AG10803 (cell line): ENCODE data around the gene CCDC91.

Experiments
- DNase-seq: peaks from one replicate; pipeline ENCODE4 v3.0.0; 2010; ENCODE audit warnings: low read depth
- H3K4me3 ChIP-seq: 2 replicates; pipeline ENCODE4 v1.5.1; 2011; ENCODE audit warnings: mild to moderate bottlenecking, low read length, control low read depth
- CTCF ChIP-seq: conservative IDR thresholded peaks from 2 replicates; pipeline ENCODE4 v1.5.1; 2011; ENCODE audit warnings: mild to moderate bottlenecking, low read length, control low read depth, inconsistent platforms

Gene CCDC91

GRCh38 chr12:28539691-28540323, 349.6 kb downstream of the CCDC91 start:
- H3K4me3 ChIP-seq: no peak overlapping the region
- TF ChIP-seq CTCF: no peak
- DNase-seq: no peak

DNA sequence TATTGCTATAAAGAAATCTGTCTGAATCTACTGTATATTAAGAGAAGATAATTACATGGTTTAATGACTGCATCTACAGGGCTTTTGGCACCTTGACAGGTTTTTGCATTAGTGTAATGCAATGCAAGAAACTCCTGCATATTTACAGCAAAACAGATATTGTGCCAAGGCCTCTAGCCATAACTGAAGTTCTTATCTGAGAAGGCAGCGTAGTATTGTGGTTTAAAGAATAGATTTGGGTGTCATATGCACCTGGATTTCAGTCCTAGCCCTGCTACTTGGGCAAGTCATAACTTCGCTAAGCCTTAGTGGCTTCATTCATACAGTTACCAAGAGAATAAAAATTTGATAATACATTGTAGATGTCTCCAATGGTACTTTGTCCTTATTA, 350.1 kb downstream of the CCDC91 start:
- no peak for TF ChIP-seq CTCF
- H3K4me3 ChIP-seq: no peak overlapping the region
- DNase-seq: no peak

DNA sequence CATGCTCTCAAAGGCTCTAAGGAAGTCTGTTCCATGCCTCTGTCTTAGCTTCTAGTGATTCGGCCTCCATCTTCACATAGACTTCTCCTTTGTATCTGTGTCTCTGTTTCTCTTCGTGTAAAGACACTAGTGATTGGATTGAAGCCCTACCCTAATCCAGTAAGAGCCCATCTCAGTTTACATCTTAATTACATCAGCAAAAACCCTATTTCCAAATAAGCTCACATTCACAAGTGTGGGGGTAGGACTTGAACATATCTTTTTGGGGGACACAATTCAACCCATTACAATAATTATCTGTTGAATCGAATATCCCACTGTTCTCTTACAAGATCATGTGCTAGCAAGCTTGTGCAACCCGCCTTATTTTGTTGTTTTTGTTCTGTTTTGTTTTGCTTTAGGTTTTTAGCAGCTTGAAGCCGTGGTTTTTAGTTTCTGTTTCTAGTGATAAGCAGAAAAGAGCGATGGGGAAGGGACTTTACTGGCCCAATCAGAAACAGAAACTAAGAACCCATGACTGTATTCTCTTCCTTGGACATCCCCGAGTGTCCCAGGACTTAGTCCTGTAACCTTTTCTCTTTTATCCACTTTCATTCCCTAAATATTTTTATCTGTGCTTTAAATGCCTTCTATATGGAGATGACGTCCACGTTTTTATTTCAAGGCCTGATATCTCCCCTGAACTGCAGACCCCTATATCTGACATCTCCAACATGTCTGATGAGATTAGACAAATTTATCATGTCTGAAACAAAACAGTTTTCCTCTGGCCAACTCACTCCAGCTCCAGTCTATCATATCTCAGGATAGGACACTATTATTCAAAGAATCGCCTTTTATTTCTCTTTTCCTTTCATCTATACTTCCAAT, 353.0 kb downstream of the CCDC91 start:
- no peak for TF ChIP-seq CTCF
- DNase-seq: no peak
- H3K4me3 ChIP-seq: no peak overlapping the region

DNA sequence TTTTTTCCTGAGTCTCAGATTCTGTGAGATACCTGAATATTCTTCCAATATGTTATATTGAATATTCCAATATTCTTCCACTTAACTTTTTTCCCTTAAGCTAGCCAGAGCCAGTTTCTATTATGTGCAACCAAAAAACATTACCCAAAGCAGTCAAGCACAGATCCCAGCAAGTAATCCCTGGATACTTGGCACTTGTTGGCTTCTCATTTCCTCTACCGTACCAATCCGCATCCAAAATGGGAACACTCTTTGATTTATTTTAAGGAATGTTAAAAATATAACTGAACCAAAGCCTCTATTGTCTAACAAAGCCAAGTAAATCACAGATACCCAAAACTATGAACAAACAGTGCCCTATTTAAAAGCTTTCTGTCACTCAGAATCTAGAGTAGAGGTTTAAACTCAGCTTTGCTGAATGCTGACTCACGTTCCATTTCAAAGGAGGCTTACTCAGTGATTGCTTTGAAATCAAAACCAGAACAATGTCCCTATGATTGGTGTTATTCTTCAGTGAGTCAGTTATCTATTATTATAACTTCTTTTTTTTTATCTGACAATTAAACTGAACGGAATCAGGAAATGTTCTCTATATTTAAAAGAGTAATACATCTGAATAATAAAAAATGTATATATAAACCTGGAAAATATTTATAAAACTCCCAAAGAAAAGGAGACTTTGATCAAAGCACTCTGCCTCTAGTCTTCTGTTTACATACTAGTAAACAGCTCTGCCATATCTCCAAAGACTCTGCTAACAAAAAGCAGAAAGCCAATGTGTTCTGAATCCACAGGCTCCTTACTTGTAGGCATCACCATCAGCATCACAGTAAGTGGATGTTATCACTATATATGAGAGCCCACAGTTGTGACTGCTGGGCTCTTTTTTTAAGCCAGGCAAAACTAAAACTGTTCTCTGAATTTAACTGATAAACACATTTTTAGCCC, 360.8 kb downstream of the CCDC91 start:
- H3K4me3 ChIP-seq: no peak overlapping the region
- no peak for TF ChIP-seq CTCF
- DNase-seq: peak; percentile 64

DNA sequence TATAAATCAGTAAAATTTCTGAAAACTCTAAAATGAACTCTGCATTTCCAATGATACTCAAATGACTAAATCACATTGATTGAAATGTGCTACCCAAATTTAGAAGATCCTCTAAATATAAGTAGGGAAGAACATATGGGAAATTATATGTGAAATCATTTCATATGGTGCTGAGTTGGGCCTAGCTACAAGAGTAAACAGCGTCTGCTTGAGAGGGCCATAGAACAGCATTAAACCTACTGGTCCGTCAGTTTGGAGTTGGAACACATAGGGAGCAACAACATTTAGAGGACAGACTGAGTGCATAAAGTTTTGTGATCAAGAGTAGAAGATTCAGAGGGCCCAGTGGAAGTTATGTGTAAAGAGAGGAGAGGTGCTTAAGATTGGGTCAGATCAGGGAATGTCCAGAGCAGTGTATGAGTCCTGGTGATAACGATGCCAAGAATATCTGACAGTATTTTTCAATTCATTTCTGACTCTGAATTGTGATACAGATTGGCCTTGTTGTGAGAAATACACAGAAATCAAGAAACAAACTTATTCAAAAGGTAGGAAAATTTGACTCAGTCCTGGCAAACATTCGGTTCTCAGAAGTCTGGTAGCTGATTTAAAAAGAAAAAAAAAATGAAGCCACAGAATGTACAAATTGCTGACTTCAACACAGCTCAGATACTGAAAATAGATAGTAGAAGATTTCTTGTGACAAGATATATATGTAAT, 362.2 kb downstream of the CCDC91 start:
- no peak for TF ChIP-seq CTCF
- no peak for DNase-seq
- no peak overlapping the region for H3K4me3 ChIP-seq

DNA sequence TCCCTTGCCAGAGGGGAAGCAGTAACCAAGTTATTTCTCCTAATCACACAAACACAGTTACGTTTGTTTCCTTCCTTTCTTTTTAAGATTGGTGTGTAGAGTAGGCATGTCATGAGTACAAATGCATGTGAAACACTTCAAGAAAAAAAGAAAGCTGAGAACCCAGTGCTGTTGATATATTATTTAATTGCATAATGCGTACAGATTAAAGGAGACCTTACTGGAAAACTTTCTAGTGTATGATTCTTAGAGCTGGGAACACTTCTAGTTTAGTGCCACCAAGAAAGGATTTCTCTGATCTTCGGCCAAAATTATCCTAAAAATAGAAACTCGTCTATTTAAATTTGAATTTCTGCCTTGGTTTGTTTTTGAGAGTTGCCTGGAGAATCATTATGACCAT, 365.5 kb downstream of the CCDC91 start:
- no peak for DNase-seq
- no peak for TF ChIP-seq CTCF
- no peak overlapping the region for H3K4me3 ChIP-seq
